ENCODE results near the gene RPS24.
"Not testable (repeated sequence)": the region's sequence is repeated elsewhere in the genome, so short reads cannot be mapped to it uniquely, and the experiment has no call there.

The RPS24 gene

DNA sequence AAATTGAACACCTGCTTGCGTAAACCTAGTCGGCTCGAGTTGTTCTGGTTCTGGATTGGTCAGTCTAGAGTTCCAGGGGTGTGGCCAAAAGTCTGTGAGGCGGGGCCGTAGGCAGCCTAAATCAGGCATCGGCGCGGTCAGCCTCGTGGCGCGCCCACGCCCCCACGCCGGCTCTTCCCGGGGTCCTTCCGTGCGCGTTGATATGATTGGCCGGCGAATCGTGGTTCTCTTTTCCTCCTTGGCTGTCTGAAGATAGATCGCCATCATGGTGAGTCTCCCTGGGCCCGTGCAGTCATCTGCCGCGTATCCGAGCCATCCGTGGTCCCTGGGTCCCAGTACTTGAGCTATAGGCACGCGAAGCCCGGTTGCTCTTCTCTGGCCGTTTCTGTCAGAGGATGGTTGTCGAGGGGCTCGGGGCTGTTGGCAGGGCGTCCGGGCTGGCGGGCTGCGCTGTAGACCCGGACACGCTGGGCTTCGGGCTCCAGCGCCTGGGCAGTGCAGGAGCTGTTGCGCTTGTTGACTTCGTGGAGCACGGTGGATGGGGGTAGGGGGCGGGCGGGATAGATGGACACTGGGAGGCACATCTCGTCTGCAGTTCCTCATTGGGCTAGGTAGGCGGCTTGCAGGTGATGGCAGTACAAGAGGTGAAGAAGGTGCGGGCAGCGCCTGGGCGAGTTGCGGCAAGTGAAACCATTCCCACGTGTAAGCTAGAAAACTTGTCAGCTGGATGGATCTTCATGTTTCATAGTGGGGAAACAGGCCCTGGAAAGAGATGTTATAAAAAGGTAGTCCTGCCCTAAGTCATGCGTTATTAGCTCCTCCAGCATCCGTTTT, at the start of gene RPS24:
Gene RPS24, plus strand, starts transcription at position 227 of the 834 bp plus-strand sequence. Its CDS starts 39 bp downstream, at position 266.
- DNase-seq, result peak; percentile 85

DNA sequence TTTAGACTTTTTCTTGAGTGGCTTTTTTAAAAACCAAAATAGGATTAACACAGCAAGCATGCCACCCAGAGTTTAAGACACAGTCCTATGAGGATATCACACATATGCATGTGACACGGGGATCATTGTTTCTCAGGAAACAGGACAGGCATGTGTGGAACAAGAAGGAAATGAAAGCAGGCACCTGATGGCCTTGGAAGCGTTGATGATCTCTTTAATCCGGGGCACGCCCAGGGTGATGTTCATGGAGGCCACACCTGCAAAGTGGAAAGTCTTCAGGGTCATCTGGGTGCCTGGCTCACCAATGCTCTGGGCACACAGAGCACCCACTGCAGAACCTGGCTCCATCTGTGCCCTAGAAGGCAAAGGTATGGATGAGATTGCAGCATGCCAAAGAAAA, 48.7 kb upstream of the RPS24 start:
- no peak for DNase-seq

DNA sequence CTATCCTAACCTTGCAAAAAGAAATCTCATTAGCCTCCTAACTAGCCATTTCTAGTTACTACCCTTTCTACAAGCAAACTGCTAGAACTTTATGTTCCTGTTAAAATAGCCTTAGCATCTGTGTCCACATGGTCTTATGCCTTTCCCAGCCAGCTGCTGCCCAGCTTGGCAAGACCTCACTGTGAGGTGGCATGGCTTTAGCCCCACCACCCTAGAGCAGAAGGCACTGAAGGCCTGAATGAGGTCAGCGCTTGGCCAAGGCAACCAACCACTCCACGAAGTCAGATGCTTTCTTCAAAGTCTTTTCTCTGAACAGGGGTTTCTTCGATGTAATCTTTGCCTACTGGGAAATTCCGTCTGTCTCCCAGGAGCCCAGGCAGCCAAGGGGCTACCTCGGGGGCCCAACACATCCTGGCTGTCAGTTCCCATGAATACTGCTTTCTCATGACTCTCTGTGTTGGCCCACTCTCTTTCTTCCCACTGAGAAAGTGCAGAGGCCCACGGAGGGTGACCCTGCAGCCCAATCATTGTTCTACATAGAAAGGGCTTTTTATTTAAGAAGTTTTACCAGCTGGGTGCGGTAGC, 45.9 kb upstream of the RPS24 start:
- DNase-seq, result no peak

DNA sequence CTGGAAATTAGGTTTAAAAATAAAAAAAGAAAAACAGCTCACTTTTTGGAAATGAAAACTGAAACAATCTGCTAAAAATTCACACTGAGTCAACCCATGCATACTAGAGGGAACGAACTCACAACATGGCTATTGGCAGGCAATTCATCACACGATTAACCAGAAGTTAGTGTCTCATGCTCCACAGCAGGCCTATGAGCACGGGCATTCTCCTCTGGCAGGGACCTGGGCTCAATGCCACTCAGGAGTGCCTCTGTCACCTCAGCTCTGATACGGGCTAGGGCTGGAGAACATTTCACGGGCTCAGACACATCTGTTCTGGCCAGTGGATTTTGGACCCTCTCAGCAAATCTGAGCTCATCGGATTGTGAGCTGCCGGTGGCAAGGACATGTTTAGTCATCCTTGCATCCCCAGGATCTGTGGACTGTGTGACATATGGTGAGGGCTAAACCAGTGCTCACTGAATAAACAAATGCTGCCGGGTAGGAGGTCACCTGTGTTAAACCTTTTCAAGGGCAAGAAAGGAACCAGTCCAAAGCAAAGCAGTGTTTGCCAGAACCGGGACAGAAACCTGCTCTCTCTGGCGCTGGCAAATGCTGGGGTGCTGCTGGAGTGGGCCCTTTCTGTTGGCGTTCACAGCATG, 44.5 kb upstream of the RPS24 start:
- no peak for DNase-seq

DNA sequence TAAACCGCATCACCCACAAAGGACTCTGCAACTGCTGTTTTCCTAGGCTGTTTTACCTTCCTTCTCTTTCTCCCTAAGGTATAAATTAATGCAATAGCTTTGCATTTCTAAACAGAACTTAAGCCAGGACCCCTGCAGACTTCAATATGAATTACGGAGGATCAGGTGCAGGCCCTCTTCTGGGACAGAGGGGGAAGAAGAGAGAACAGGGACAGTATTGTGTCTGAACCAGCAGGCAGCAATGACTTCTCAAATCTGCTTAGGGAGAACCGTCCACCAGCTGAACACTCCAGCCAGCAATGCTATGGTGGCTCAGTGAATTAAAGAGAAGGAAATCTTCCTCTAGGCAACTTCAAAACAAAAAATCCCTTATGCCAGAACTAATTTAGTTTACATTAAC, 40.0 kb upstream of the RPS24 start:
- no peak for DNase-seq

DNA sequence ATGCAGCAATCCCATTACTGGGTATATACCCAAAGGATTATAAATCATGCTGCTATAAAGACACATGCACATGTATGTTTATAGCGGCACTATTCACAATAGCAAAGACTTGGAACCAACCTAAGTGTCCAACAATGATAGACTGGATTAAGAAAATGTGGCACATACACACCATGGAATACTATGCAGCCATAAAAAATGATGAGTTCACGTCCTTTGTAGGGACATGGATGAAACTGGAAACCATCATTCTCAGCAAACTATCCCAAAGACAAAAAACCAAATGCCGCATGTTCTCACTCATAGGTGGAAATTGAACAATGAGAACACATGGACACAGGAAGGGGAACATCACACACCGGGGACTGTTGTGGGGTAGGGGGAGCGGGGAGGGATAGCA, 34.9 kb upstream of the RPS24 start:
- DNase-seq, result not testable (repeated sequence)

DNA sequence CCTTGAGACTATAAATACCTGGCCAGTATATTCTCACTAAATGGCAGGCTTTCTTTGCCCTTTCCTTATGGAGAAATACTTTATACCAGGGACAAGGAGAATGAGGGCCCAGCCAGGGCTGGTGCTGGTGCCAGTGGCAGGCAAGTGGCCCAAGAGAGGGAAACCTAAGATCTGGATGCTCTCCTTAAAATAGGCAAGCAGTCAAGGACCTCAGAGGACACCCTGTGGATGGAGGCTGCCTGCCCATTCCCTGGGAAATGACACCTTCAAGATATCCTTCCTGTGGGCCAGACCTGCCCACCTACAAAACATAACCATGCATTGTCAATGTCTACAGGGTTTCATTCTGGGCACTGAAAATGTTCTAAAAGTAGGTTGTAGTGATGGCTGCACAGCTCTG, 33.5 kb upstream of the RPS24 start:
- DNase-seq, result no peak

DNA sequence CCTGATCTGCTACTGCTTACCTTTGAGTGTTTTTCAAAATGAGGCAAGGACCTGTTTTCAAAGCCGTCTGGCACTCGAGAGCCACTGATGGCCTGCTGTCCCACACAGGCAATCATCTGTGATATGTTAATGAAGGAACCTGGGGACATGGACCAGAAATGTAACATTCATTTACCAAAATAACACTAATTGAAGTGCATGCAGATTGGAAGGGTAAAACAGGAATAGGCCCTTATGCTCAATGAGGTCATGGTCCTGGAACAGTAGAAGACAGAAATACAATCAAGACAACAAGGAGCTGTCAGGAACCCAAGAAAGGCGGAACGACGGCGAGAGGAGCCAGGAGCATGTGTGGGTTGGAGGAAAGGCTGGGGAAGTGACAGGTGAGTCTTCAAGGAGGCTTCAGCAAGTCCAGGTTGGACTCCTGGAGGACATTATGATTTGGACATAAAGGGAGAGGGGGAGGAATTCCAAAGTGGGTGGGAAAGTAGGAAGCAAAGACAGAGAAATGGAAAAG, 32.6 kb upstream of the RPS24 start:
- DNase-seq, result no peak

DNA sequence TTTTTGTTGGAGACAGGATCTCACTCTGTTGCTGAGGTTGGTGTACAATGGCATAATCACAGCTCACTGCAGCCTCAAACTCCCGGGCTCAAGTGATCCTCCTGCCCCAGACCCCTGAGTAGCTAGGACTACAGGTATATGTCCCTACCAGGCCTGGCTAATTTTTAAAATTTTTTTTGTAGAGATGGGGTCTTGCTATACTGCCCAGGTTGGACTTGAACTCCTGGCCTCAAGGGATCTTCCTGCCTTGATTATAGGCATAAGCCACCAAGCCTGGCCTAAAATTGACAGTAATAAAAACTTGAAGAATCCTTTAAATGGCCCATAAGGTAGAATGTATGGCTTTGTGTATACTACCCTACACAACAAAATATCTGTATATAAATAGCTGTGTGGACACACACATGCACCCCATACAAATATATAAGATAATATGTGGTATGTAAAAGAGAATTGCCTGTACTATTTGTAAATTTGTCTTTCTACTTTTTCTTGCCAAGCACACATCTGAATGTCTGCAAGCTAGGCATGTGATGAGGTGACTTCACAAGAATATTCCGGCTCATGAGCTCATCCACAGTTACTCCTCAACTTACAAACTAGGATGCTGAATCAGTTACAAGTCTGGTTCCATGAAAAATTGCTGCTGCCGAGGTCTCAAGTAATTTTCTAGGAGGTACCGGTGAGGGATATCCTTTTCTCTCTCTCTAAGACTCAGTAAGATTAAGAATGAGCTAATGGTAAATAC, 30.9 kb upstream of the RPS24 start:
- DNase-seq, result no peak

DNA sequence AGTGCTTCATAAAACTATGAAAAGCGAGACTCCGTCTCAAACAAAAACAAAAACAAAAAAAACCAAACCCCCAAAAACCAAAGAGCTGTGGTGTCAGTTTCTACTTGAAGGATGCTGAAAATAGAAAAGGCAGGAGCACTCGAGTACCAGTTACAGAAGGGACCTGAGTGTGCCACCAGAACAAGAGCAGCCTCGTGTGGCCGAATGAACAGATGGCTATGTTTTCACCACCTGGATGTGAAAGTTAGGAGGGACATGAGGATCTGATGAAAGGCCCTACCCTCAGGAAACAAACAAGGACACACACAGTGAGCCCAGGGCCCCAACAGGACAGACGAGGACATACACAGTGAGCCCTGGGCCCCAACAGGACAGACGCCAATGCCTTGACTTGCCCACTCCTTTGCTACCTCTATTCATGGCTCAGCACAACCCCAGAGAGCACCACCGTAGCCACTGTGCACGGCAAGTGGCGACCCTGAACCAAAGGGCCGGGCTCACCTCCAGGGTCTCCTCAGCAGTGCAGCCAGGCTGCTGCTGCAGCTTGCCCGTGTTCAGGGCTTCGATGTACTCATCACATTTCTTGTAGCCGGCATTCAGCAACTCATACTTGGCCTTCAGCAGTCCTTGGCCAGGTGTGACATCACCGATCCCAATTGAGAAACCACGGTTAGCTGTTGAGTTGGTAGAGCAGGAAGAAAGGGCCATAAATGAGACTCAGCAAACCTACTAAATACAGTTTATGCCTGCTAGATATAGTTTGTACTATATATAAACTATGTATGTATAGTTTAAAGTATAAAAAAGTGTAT, 29.2 kb upstream of the RPS24 start:
- no peak for DNase-seq

DNA sequence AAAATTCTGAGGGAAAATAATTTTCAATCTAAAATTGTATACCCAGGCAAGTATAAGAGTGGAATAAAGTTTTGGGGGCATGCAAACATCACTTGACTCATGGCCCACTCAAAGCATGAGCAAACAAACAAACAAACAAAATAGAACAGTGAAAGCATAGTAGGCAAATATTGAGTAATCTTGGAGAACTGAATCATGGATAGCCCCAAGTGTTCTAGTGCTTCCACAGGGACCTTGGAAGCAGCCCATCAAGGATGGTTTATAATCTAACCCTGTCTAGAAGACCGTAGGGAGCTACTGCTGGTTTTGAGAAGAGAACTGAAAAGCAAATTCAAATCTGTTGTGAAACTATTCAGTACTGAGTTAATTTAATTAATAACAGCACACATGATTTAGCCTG, 26.5 kb upstream of the RPS24 start:
- no peak for DNase-seq

DNA sequence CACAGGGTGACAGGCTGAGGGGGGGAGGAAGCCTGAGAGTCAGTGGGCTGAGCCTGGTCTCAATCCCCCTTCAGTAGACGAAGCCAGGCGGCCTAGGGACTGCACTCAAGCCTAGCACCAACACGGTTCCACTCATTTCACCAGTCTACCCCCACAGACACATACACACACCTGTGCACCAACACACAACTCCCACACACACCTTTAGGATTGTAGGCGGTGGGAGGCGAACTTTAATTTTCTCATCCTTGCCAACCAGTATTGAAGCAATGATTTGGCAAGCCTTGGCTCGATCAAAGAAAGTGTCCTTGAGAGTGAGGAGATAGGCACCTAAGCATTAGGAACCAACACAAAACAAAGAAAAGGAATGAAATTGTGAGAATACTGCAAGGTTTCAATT, 24.0 kb upstream of the RPS24 start:
- no peak for DNase-seq

DNA sequence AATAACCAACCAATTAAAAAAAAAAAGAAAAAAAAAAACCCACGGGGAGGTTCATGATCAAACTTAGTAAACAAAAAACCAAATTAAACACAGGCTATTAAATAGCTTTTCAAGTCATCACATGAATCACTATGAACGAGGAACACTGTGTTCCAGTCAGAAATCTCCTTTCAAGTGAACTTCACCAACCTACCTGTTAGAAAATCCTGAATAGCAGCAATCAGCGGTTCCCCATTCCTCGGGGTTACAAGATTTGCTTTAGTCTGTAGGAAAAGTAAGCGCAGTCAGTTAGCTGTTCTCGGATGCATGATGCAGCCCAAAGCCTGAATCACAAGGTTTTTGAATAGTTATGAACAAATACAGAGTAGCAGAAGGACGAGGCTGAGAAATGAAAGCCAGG, 23.4 kb upstream of the RPS24 start:
- no peak for DNase-seq

DNA sequence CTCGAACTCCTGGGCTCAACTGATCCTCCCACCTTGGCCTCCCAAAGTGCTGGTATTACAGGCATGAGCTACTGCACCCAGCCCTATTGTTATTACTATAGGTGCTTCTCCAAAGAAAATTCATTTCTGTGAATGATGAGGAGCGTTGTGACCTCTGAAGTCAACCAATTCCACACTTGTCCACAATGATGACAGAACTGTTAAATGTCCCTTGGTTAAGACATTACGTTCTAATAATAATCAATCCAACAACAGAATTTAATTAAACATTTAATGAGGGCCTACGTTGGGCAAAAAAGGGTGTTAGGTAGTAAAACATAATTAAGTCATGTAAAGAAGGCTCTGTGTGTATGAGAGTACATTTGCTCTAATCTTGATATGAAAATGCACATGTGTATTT, 22.6 kb upstream of the RPS24 start:
- DNase-seq, result no peak

DNA sequence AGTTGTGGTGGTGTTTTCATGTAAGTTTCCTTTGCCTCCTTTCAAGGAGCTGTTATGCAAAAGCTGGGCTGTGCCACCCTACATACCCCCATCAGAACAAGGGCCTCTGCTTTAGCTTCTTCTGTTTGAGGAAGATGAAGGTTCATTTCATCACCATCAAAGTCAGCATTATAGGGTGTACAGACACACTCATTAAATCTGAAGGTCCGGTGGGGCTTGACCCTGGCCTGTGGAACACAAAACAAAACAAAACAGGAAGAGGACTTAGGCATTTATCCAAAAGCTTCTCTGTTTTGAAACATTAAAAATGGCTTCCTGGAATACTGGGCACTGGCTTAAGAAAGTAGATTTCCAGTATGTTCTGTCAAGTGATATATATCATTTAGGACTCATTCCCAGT, 20.1 kb upstream of the RPS24 start:
- no peak for DNase-seq

DNA sequence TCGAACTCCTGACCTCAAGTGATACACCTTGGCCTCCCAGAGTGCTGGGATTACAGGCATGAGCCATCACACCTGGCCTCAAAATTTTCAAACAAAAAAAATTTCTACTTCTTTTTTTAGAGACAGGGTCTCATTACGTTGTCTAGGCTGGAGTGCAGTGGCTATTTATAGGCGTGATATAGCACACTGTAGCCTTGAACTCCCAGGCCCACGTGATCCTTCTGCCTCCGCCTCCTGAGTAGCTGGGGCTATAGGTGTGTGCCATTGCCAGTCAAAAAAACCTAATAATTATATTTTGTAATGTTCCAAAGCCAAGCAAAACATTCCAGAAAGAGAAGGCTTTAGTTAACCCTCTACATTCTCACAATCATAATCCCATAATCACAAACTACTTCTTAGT, 18.1 kb upstream of the RPS24 start:
- no peak for DNase-seq

DNA sequence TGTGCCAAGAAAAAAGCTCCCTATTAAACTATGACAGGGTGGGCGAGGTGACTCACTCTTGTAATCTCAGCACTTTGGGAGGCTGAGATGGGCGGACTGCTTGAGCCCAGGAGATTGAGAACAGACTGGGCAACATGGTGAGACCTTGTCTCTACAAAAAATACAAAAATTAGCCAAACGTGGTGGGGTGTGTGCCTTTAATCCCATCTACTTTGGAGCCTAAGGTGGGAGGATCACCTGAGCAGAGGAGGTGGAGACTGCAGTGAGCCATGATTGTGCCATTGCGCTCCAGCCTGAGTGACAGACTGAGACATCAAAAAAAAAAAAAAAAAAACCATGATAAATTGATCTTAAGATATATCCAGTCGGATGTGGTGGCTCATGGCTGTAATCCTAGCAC, 15.8 kb upstream of the RPS24 start:
- no peak for DNase-seq

DNA sequence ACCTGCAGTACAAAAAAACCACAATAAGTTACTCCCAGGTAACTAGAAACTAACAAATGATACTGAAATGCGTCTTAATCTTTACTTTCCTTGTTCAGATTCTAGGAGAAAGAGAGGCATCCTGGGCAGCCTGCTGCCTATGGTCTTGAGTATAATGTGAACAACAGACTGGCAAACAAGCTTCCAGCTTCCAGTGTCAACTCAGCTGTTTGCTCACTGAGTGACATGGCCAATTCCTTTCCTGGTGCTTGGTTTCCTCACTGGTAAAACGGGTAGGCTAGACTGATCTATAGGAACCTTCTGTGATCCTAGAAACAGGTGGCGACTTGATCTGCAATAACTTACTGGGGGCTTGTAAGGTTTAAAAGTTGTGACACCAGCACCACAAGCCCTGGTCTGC, 14.4 kb upstream of the RPS24 start:
- no peak for DNase-seq

DNA sequence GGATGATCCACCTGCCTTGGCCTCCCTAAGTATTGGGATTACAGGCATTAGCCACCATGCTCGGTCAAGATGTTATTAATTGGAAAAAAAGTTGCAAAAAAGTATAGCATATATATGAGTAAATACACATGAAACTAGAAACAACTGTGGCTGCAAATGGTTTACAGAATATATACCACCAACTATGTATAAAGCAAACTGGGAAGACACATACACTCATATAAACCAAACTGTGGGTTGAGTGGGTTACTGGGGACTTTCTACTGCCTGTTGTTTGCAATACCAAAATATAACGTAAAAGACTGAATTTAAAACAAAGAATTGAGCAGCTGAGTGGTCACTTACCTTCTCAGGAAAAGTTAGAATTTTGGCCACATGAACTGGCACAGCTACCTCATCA, 12.5 kb upstream of the RPS24 start:
- no peak for DNase-seq

DNA sequence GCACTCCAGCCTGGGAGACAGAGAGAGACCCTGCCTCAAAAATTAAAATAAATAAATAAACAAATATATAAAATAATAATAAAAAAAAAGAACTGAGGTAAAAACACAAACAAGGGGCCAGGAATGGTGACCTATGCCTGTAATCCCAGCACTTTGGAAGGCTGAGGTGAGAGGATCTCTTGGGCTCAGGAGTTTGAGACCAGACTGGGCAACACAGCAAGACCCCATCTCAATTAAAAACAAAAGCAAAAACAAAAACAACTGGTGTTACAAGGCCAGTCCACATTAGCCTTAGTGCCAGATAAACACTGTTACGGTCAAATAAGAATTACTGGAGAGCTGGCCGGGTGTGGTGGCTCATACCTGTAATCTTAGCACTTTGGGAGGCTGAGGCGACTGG, 9.9 kb upstream of the RPS24 start:
- no peak for DNase-seq

DNA sequence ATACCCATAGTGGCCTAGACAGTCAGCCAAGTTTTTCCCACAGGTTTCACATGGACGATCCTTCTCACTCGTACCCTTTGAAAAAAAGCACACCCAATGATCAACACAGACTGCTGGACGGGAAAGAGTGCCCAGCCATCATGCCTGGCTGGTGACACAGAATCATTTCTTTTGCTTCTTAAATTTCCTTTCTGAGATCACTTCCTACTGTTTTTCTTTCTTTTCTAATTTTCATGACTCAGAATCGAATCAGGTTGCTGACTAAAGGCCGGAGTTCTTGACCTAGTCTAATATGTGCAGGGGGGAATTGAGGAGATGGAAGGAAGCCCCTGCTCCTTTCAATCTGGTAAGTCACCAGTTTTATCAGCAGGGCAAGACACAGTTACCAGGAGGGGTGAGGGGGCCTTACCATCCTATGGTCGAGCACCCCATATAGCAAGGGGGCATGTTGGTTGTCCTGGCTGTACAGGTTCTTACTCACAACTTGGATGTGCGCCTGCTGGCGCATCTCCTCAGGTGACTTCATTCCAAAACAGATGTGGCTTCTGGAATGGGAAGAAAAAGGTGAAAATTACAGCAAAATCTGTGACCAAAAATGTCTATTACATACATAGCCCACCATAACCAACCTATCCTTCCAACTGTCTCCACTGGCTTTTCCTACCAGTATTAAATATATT, 7.8 kb upstream of the RPS24 start:
- DNase-seq, result no peak

All from GOT3 (cell line).